Measurements from ENCODE around the gene DYNC1I2. TPM values are rescaled to one million over a fixed set of nuclear protein-coding genes. Genes with fewer than 3 reads are reported as not detected.

DYNC1I2 gene
- total and polyA plus RNA-seq, 8 donors = 87.2 to 223 (median 204) TPM

GRCh38 chr2:171723716-171724683 is 36.7 kb downstream of the DYNC1I2 start:
- no peak overlapping the region for H3K4me3 ChIP-seq
- intact Hi-C loops (cut with DNase I) = no loop called here
- DNase-seq = no peak

GRCh38 chr2:171726847-171727450 is 39.7 kb downstream of the DYNC1I2 start:
- intact Hi-C loops (cut with DNase I) = no loop called here
- no peak for DNase-seq
- ATAC-seq = no peak
- Histone ChIP-seq H3K36me3 (peaks cover 0 to 70% of the 10 kb centered on the region in 2 donors), H3K27me3 (no peaks in the 10 kb centered on the region), H3K27ac (no peak overlapping the region), H3K4me3 (no peak overlapping the region), H3K9me3 (no peaks in the 10 kb centered on the region), H3K4me1 (no peaks in the 10 kb centered on the region)
- no peak for TF ChIP-seq CTCF (IDR thresholded peaks at IDR 0.05)

More at GRCh38 chr2:171723716-171724683, 36.7 kb downstream of the DYNC1I2 start:
- H3K4me1 ChIP-seq = no peaks in the 10 kb centered on the region
- H3K36me3 ChIP-seq = peaks cover 0 to 59% of the 10 kb centered on the region in 2 donors
- ATAC-seq = no peak
- H3K27ac ChIP-seq = no peak overlapping the region
- no peaks in the 10 kb centered on the region for H3K27me3 ChIP-seq
- H3K9me3 ChIP-seq = no peaks in the 10 kb centered on the region
- no peak for TF ChIP-seq CTCF (IDR thresholded peaks at IDR 0.05)

GRCh38 chr2:171728989-171729951 is 42.0 kb downstream of the DYNC1I2 start:
- Histone ChIP-seq H3K4me1 (no peaks in the 10 kb centered on the region), H3K36me3 (peaks cover 0 to 87% of the 10 kb centered on the region in 2 donors), H3K27ac (no peak overlapping the region), H3K27me3 (no peaks in the 10 kb centered on the region), H3K4me3 (no peak overlapping the region), H3K9me3 (no peaks in the 10 kb centered on the region)
- ATAC-seq = no peak
- no peak for TF ChIP-seq CTCF (IDR thresholded peaks at IDR 0.05)
- no peak for DNase-seq
- intact Hi-C loops (cut with DNase I) = no loop called here

GRCh38 chr2:171729952-171730317 is 42.7 kb downstream of the DYNC1I2 start:
- Histone ChIP-seq H3K4me3 (no peak overlapping the region), H3K36me3 (peaks cover 0 to 88% of the 10 kb centered on the region in 2 donors), H3K9me3 (no peaks in the 10 kb centered on the region), H3K4me1 (no peaks in the 10 kb centered on the region), H3K27ac (no peak overlapping the region), H3K27me3 (no peaks in the 10 kb centered on the region)
- no peak for DNase-seq
- ATAC-seq = peak; percentile 92
- TF ChIP-seq CTCF (IDR thresholded peaks at IDR 0.05) = no peak
- intact Hi-C loops (cut with DNase I) = no loop called here

Data from left lung (tissue), 10 donors.